Liver (tissue), 9 donors: Measurements from ENCODE around the gene CDK5R1. TPM values are rescaled to one million over a fixed set of nuclear protein-coding genes. Genes with fewer than 3 reads are reported as not detected.

ENCODE experiments used
- DNase-seq: peaks from one replicate; pipeline ENCODE4 v3.0.0-alpha.2; 2017; ENCODE audit warnings: low spot score
- H3K27ac ChIP-seq, 2 donors: one replicate each; pipeline ENCODE4 v1.7.0; 2013; ENCODE audit warnings: inconsistent platforms in 2 of 2, low read length in 2 of 2, control low read depth in 1 of 2, low read depth in 1 of 2, mild to moderate bottlenecking in 1 of 2
- H3K27me3 ChIP-seq, 4 donors: one replicate each; pipeline versions ENCODE4 v1.6.1 to v1.7.0; 2013; ENCODE audit warnings: low read length in 3 of 4, inconsistent platforms in 1 of 4, mild to moderate bottlenecking in 1 of 4, moderate library complexity in 1 of 4; ENCODE audit not compliant: control insufficient read depth in 4 of 4, insufficient read depth in 4 of 4
- H3K36me3 ChIP-seq, 4 donors: one replicate each; pipeline versions ENCODE4 v1.6.1 to v1.7.0; 2013; ENCODE audit warnings: low read length in 3 of 4, mild to moderate bottlenecking in 3 of 4, low read depth in 1 of 4, moderate library complexity in 1 of 4; ENCODE audit not compliant: control insufficient read depth in 4 of 4, insufficient read depth in 3 of 4
- H3K4me1 ChIP-seq, 4 donors: one replicate each; pipeline versions ENCODE4 v1.6.1 to v1.7.0; 2013; ENCODE audit warnings: low read length in 3 of 4, mild to moderate bottlenecking in 3 of 4, moderate library complexity in 1 of 4; ENCODE audit not compliant: control insufficient read depth in 4 of 4, insufficient read depth in 4 of 4
- H3K4me3 ChIP-seq, 3 donors: one replicate each; pipeline versions ENCODE4 v1.6.1 to v1.7.0; 2013; ENCODE audit warnings: low read length in 3 of 3, control low read depth in 1 of 3, low read depth in 1 of 3, mild to moderate bottlenecking in 1 of 3
- H3K9ac ChIP-seq, 2 donors: one replicate each; pipeline ENCODE4 v1.7.0; 2013; ENCODE audit warnings: low read length in 2 of 2, mild to moderate bottlenecking in 2 of 2, moderate library complexity in 2 of 2, control low read depth in 1 of 2, low read depth in 1 of 2
- H3K9me3 ChIP-seq, 4 donors: one replicate each; pipeline versions ENCODE4 v1.6.1 to v1.7.0; 2013; ENCODE audit warnings: low read length in 3 of 4; ENCODE audit not compliant: control insufficient read depth in 4 of 4
- ATF3 ChIP-seq: IDR thresholded peaks from 2 replicates; pipeline ENCODE4 v1.6.1; 2016; ENCODE audit warnings: antibody characterized with exemption
- EGR1 ChIP-seq, 2 donors: IDR thresholded peaks; 2 replicates each; pipeline ENCODE4 v1.6.1; 2016 to 2018; ENCODE audit warnings: antibody characterized with exemption in 2 of 2, low read depth in 2 of 2
- FOXA1 ChIP-seq: IDR thresholded peaks from 2 replicates; pipeline ENCODE4 v1.6.1; 2016; ENCODE audit warnings: antibody characterized with exemption
- FOXA2 ChIP-seq: IDR thresholded peaks from 2 replicates; pipeline ENCODE4 v1.6.1; 2016; ENCODE audit warnings: antibody characterized with exemption
- GABPA ChIP-seq, 2 donors: IDR thresholded peaks in 1 of 2; conservative IDR thresholded peaks in 1 of 2; 2 replicates each; pipeline ENCODE4 v1.6.1; 2016; ENCODE audit warnings: antibody characterized with exemption in 2 of 2, mild to moderate bottlenecking in 1 of 2, moderate library complexity in 1 of 2
- HNF4A ChIP-seq, 2 donors: conservative IDR thresholded peaks; 2 replicates each; pipeline ENCODE4 v1.6.1; 2016; ENCODE audit warnings: antibody characterized with exemption in 2 of 2, mild to moderate bottlenecking in 2 of 2
- MAX ChIP-seq: IDR thresholded peaks from 2 replicates; pipeline ENCODE4 v1.6.1; 2016; ENCODE audit warnings: antibody characterized with exemption
- RAD21 ChIP-seq, 2 donors: IDR thresholded peaks; 2 replicates each; pipeline ENCODE4 v1.6.1; 2016; ENCODE audit warnings: antibody characterized with exemption in 2 of 2, mild to moderate bottlenecking in 2 of 2
- REST ChIP-seq: IDR thresholded peaks from 2 replicates; pipeline ENCODE4 v1.6.1; 2016; ENCODE audit warnings: antibody characterized with exemption, mild to moderate bottlenecking
- RXRA ChIP-seq, 2 donors: IDR thresholded peaks; 2 replicates each; pipeline ENCODE4 v1.6.1; 2017 to 2018; ENCODE audit warnings: antibody characterized with exemption in 2 of 2, mild to moderate bottlenecking in 1 of 2
- SP1 ChIP-seq: IDR thresholded peaks from 2 replicates; pipeline ENCODE4 v1.6.1; 2018; ENCODE audit warnings: antibody characterized with exemption, mild to moderate bottlenecking
- ZBTB33 ChIP-seq: IDR thresholded peaks from 2 replicates; pipeline ENCODE4 v1.6.1; 2016; ENCODE audit warnings: antibody characterized with exemption
- WGBS: extraction: QIAGEN DNeasy Blood & Tissue Kit; methylation state at CpG from one replicate; pipeline ENCODE4 v1.1.7; 2013; 5-methylcytosine and 5-hydroxymethylcytosine counted together
- polyA plus RNA-seq, 2 donors: library from polyadenylated mRNA; stranded (reverse) in 1 of 2; unstranded in 1 of 2; fragments of 200-250 nt in 1 of 2; fragments of >200 nt in 1 of 2; fragmentation: Nextera tagmentation in 1 of 2; extraction: Ambion mirVana in 1 of 2; gene quantifications; one replicate each; pipeline versions ENCODE4 v1.2.1 to v1.2.3, GENCODE V29; 2013 to 2015
- total RNA-seq, 2 donors: library from RNA; depleted of rRNA; stranded (reverse); fragments of >200 nt; gene quantifications; one replicate each; pipeline ENCODE4 v1.2.3, GENCODE V29; 2014
- donor health status: healthy.
- donor health status: healthy.
- donor health status: healthy.
- donor health status: healthy.
- donor health status: healthy.

CDK5R1 gene
- total and polyA plus RNA-seq, 4 donors = 0.08 to 0.93 (median 0.64) TPM

- Histone ChIP-seq H3K27me3 (no peaks in the 10 kb centered on the region), H3K9me3 (no peaks in the 10 kb centered on the region), H3K27ac (peak overlapping the region; percentile 17 to 53), H3K4me1 (no peaks in the 10 kb centered on the region), H3K9ac (no peak overlapping the region), H3K36me3 (no peaks in the 10 kb centered on the region), H3K4me3 (no peak overlapping the region)
- no peak for DNase-seq
- no peak for TF ChIP-seq ZBTB33
- TF ChIP-seq SP1 = peak; percentile 32
- 78% methylated on average over 7 of the region's 7 CpGs for WGBS
These were observed 16.7 kb downstream of the CDK5R1 start for GRCh38 chr17:32503251-32504165.

GRCh38 chr17:32504166-32504990 is 17.6 kb downstream of the CDK5R1 start:
- TF ChIP-seq GABPA (IDR thresholded peaks at IDR 0.05 in 1 of 2, conservative IDR thresholded peaks at IDR 0.05 in 1 of 2) (no peak), FOXA2 (no peak), RAD21 (IDR thresholded peaks at IDR 0.05) (no peak), EGR1 (IDR thresholded peaks at IDR 0.05; ENCODE audit: low read depth in 2 of 2) (no peak)
- no peaks in the 10 kb centered on the region for H3K9me3 ChIP-seq
- no peaks in the 10 kb centered on the region for H3K27me3 ChIP-seq
- peak overlapping the region; percentile 17 to 53 for H3K27ac ChIP-seq
- H3K36me3 ChIP-seq = no peaks in the 10 kb centered on the region
- no peak for DNase-seq
- no peak overlapping the region for H3K9ac ChIP-seq
- H3K4me1 ChIP-seq = no peaks in the 10 kb centered on the region
- WGBS = 90% methylated on average over 18 of the region's 18 CpGs
- no peak overlapping the region for H3K4me3 ChIP-seq

GRCh38 chr17:32508926-32509325 is 22.1 kb downstream of the CDK5R1 start:
- TF ChIP-seq MAX (no peak), FOXA1 (no peak), RXRA (IDR thresholded peaks at IDR 0.05) (no peak), HNF4A (conservative IDR thresholded peaks at IDR 0.05) (no peak), RAD21 (IDR thresholded peaks at IDR 0.05) (no peak), REST (no peak), ATF3 (no peak), EGR1 (IDR thresholded peaks at IDR 0.05; ENCODE audit: low read depth in 2 of 2) (no peak), FOXA2 (no peak), GABPA (IDR thresholded peaks at IDR 0.05 in 1 of 2, conservative IDR thresholded peaks at IDR 0.05 in 1 of 2) (no peak), SP1 (no peak)
- Histone ChIP-seq H3K27me3 (no peaks in the 10 kb centered on the region), H3K4me3 (no peak overlapping the region), H3K36me3 (no peaks in the 10 kb centered on the region), H3K4me1 (no peaks in the 10 kb centered on the region), H3K27ac (no peak overlapping the region), H3K9me3 (no peaks in the 10 kb centered on the region), H3K9ac (no peak overlapping the region)
- DNase-seq = no peak
- 95% methylated on average over 5 of the region's 5 CpGs for WGBS
